ENCODE data around the gene CCDC106. TPM values are rescaled to one million over a fixed set of nuclear protein-coding genes. Genes with fewer than 3 reads are reported as not detected.

The CCDC106 gene
- total RNA-seq, 1 experiment from 2014 or later: 36.0 TPM

DNA sequence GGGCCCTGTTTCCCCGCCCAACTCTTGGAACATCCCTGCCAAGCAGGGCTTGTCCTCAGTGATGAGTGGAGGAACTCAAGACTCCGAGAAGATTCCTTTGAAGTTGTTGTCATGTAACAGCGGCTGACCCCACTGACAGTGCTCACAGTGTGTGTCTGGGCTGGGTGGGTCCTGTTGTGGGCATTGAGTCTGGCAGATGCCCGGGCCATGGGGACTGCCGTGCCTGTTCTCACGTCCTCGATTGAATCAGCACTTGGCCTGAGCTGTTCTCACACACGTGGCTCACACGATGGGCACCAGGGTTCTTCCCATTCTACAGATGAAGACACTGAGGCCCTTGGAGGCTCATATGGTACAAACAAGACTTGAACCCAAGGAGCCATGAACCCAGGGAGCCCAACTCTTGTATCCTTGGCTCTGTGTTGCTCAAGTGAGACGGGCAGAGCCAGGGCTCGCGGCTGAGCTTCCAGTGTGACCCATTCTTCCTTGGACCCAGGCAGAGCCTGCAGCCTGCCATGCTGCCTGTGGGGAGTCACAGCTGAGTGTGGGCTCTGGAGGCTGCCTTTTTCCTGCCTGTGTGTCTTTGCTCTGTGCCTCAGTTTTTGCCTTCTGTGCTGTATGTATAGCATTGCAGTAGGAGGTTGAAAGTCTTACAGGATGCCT lies 18.5 kb downstream of the CCDC106 start:
- Histone ChIP-seq H3K4me3 (ENCODE audit: low read length) (no peak overlapping the region), H4K20me1 (ENCODE audit: low read length) (peaks cover 58% of the 10 kb centered on the region), H3K27me3 (ENCODE audit: low read length) (no peaks in the 10 kb centered on the region), H3K79me2 (ENCODE audit: low read length) (peaks cover 95% of the 10 kb centered on the region), H3K9me3 (ENCODE audit: low read length) (no peaks in the 10 kb centered on the region), H3F3A (ENCODE audit: low read length, unreplicated experiment) (no peaks in the 10 kb centered on the region), H2AFZ (ENCODE audit: low read length) (no peak overlapping the region), H3K9me2 (replicated peaks; ENCODE audit: low read length) (no peaks in the 10 kb centered on the region), H3K4me2 (ENCODE audit: low read length) (no peak overlapping the region), H3K36me3 (ENCODE audit: low read depth, low read length) (peaks cover 75% of the 10 kb centered on the region), H3K4me1 (ENCODE audit: insufficient read depth, low read length) (no peaks in the 10 kb centered on the region), H3K27ac (ENCODE audit: low read length) (no peak overlapping the region), H3K9ac (ENCODE audit: low read length) (no peak overlapping the region)
- CTCF ChIA-PET: interaction anchor here (0.5 kb wide), 1 partner anchor 164 kb away, joined by 7 read pairs; no protein-coding TSS in a partner anchor
- intact Hi-C loops (cut with micrococcal nuclease): no loop called here
- ATAC-seq (no peak), DNase-seq (no peak)
- TF ChIP-seq CTCF (conservative IDR thresholded peaks at IDR 0.05; ENCODE audit: low read depth, low read length): no peak
- TF ChIP-seq EZH2phosphoT487 (IDR thresholded peaks at IDR 0.05; ENCODE audit: borderline replicate concordance, low read length): no peak
- no peak for TF ChIP-seq EZH2 (IDR thresholded peaks at IDR 0.05; ENCODE audit: low read length, unreplicated experiment)
- POLR2A ChIA-PET (ENCODE audit: unreplicated experiment): no interaction called here
- BruUV-seq (replicated peaks): no TSS peak

DNA sequence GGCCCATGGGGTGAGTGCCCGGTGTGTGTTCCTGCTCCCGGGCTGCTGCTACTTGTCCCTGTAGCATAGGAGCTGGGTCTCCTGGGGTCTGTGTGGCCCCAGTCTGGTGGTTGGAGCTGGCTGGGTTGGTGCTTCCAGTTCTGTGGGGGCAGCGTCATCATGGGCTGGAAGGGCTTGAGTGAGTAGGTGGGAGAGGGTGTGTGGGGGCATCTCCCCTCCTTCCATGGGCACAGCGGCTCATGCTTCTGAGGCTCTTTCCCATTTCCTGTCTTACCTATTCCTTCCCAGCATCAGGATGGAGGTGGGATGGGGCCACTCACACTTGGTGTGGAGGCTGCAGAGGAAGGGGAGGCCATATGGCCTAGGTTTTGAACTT lies 19.0 kb downstream of the CCDC106 start:
- Histone ChIP-seq H3K79me2 (ENCODE audit: low read length) (peaks cover 95% of the 10 kb centered on the region), H3K9me3 (ENCODE audit: low read length) (no peaks in the 10 kb centered on the region), H3K4me2 (ENCODE audit: low read length) (no peak overlapping the region), H2AFZ (ENCODE audit: low read length) (no peak overlapping the region), H3K27me3 (ENCODE audit: low read length) (no peaks in the 10 kb centered on the region), H4K20me1 (ENCODE audit: low read length) (peaks cover 58% of the 10 kb centered on the region), H3K27ac (ENCODE audit: low read length) (no peak overlapping the region), H3F3A (ENCODE audit: low read length, unreplicated experiment) (peaks cover under 1% of the 10 kb centered on the region), H3K9ac (ENCODE audit: low read length) (no peak overlapping the region), H3K9me2 (replicated peaks; ENCODE audit: low read length) (no peaks in the 10 kb centered on the region), H3K36me3 (ENCODE audit: low read depth, low read length) (peaks cover 70% of the 10 kb centered on the region), H3K4me3 (ENCODE audit: low read length) (no peak overlapping the region), H3K4me1 (ENCODE audit: insufficient read depth, low read length) (no peaks in the 10 kb centered on the region)
- DNase-seq (no peak), ATAC-seq (no peak)
- CTCF ChIA-PET: no interaction called here
- no peak for TF ChIP-seq EZH2 (IDR thresholded peaks at IDR 0.05; ENCODE audit: low read length, unreplicated experiment)
- TF ChIP-seq EZH2phosphoT487 (IDR thresholded peaks at IDR 0.05; ENCODE audit: borderline replicate concordance, low read length): no peak
- no peak for TF ChIP-seq CTCF (conservative IDR thresholded peaks at IDR 0.05; ENCODE audit: low read depth, low read length)
- intact Hi-C loops (cut with micrococcal nuclease): no loop called here
- POLR2A ChIA-PET (ENCODE audit: unreplicated experiment): no interaction called here
- BruUV-seq (replicated peaks): no TSS peak

DNA sequence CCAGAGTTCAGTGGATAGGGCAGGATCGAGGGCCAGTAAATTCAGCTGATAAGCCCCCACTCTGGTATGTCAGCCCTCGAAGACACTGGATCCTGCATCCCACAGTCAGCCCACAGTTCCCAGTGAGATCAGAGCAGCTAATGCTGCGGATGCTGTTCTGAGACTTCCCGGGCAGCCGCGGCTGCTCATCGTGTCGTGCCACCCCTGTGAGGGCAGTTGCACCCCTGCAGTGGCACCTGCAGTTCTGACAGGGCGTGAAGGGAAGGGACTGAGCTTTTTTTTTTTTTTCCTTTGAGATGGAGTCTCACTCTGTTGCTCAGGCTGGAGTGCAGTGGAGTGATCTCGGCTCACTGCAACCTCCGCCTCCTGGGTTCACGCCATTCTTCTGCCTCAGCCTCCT lies 19.5 kb downstream of the CCDC106 start:
- no TSS peak for BruUV-seq (replicated peaks)
- TF ChIP-seq EZH2phosphoT487 (IDR thresholded peaks at IDR 0.05; ENCODE audit: borderline replicate concordance, low read length) (no peak), EZH2 (IDR thresholded peaks at IDR 0.05; ENCODE audit: low read length, unreplicated experiment) (no peak), CTCF (conservative IDR thresholded peaks at IDR 0.05; ENCODE audit: low read depth, low read length) (no peak)
- Histone ChIP-seq H3K4me3 (ENCODE audit: low read length) (no peak overlapping the region), H3K27ac (ENCODE audit: low read length) (no peak overlapping the region), H3K79me2 (ENCODE audit: low read length) (peaks cover 96% of the 10 kb centered on the region), H3K9me3 (ENCODE audit: low read length) (no peaks in the 10 kb centered on the region), H3K4me2 (ENCODE audit: low read length) (no peak overlapping the region), H3F3A (ENCODE audit: low read length, unreplicated experiment) (peaks cover 6% of the 10 kb centered on the region), H3K9ac (ENCODE audit: low read length) (no peak overlapping the region), H3K27me3 (ENCODE audit: low read length) (no peaks in the 10 kb centered on the region), H3K36me3 (ENCODE audit: low read depth, low read length) (peaks cover 72% of the 10 kb centered on the region), H2AFZ (ENCODE audit: low read length) (no peak overlapping the region), H4K20me1 (ENCODE audit: low read length) (peaks cover 62% of the 10 kb centered on the region), H3K9me2 (replicated peaks; ENCODE audit: low read length) (no peaks in the 10 kb centered on the region), H3K4me1 (ENCODE audit: insufficient read depth, low read length) (no peaks in the 10 kb centered on the region)
- intact Hi-C loops (cut with micrococcal nuclease): no loop called here
- DNase-seq: no peak
- POLR2A ChIA-PET (ENCODE audit: unreplicated experiment): no interaction called here
- CTCF ChIA-PET: no interaction called here
- no peak for ATAC-seq
